NK-92 (cell line): ENCODE results near the gene PARD3B.

Source experiments
- DNase-seq: peaks from one replicate; lab custom pipeline; 2025; ENCODE audit not compliant: unreplicated experiment; lab: John Stamatoyannopoulos, UW

PARD3B gene

GRCh38 chr2:205366336-205367060 is 821.2 kb downstream of the PARD3B start:
- no peak for DNase-seq

DNA sequence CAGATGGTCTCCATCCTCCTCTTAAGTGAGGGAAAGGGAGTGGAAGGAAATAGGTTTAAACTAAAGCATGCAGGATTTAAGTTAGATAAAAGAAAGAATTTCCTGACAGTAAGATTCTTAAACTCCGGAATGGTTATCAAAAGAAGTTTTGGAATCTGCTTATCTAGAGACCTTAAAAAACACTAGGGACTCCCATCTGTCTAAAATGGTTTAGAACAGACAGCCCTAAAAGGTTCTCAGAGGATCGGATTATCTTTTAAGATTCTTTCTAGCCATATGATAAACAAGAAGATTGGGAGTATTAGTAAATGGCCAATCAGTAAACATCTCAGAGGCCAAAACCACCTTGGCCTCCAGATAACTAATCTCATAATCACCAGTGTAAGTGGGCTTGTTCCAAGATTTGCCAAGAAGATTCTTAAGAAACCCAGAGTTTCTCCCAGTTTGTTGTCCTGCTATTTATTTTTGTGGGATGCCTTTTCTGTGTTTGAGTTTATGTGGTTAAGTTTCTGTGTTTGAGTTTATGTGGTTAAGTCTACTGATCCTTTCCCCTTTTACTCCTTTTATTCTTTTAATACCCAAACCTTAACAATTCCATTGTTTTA is 822.2 kb downstream of the PARD3B start:
- DNase-seq: no peak

DNA sequence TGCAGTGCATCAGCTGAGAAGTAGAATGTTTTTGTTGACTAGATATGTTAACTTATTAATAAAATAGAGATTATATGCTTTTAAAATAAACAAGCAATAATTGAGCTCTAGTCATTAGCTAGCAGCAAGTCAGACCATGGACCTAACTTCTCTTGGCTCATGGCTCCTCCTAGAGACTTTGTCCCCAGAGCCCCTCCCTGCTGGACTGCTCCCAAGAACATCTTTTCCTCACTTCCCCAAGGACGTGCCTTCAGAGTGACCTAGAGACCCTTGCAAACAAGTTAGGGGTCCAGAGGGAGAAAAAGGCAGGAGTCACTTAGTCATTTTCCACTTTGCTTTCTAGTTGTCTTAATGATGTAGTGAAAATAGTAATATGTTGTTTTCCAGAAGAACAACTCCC is 824.5 kb downstream of the PARD3B start:
- no peak for DNase-seq

GRCh38 chr2:205370726-205371125 is 825.5 kb downstream of the PARD3B start:
- DNase-seq: no peak

- no peak for DNase-seq
Measured at GRCh38 chr2:205372141-205372540, 826.9 kb downstream of the PARD3B start.

- DNase-seq: no peak
Measured at GRCh38 chr2:205375461-205376448, 830.5 kb downstream of the PARD3B start.

DNA sequence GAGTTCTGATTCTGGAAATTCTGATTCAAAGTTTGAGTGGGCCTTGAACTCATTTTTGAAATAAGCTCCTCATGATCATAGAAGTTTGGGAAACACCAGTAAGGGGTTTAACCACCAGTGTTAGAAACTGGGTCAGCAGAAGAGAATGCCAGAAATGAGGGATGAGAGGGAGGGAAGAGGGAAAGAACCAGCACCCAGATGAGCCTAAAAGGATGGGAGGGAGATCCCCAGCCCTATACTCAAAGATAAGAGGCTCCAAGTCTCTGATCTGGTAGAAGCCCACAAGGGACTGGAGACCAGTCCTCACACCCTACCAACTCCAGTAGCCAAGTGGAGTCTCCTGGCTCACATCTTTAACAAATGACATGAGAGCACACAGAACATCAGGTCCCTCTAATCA is 832.0 kb downstream of the PARD3B start:
- DNase-seq: no peak

DNA sequence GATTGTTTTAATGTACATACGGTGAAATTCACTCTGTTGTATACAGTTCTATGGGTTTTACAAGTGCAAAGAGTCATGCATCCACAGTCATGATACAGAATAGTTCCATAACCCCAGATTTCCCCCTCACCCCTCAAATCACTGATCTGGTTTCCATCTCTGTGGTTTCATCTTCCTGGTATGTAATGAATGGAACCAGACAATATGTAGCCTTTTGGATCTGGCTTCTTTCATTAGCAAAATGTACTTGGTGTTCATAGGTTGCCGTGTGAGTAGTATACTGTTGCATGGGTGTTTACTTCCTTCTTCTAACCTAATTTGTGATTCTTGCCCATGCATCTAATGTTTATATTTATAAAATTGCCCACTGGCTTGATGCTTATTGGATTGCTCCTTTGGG is 838.3 kb downstream of the PARD3B start:
- DNase-seq: no peak

DNA sequence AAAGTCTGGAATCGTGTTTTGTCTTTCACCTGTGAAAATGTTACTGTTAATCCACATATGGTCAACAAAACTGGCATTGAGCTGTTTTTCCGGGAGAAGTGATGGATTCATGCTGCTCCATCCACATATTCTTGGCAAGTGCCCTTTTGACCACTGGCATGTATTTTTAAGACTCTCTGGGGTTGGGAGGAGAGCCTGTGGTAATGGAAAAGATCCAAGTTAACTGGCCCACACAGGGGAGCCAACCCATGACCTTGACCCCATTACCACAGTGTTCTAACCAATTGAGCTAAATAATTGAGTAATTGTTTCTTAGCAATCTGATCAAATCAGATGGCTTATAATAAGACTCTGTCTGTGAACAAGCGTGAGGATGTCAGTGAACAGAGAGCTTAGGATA is 840.8 kb downstream of the PARD3B start:
- no peak for DNase-seq

- DNase-seq: no peak
Measured at GRCh38 chr2:205387350-205388055, 842.2 kb downstream of the PARD3B start.

DNA sequence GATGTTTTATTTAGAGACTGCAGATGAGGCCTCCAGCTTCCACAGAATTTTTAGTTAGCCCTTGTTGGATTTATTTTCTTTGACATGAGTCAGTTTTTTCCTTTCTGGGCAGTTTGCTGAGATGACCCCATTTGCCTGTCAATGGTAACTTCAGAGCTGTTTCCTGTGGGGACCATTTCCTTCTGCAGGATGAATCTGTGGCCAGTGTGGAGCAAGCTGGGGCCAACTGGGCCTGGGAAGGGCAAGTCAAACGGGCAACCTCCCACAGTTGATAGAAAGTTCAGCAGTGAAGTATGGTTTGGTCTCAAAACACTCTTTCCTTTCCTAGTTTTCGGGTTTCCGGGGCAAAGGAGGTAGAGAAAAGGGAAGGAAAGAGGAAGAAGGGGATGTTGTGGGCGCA is 845.6 kb downstream of the PARD3B start:
- DNase-seq: no peak

DNA sequence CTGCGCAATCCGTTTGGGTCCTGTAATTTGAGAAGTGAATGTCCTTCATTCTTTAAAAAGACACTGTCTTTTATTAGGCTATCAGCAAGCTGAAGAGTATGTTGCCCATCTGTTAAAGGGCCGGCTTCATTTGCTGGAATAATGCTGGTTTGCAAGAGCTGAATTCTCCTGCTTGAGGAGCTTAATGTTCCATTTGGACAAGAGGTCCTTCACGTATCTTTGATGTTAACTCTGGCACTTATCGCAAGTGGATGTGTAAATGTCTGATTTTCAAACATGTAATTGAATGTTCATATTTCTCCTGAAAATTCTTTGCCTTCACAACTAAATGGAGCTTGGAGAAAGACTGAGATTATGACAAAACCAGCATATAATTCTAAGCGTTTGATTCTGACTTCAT is 856.2 kb downstream of the PARD3B start:
- DNase-seq: no peak

DNA sequence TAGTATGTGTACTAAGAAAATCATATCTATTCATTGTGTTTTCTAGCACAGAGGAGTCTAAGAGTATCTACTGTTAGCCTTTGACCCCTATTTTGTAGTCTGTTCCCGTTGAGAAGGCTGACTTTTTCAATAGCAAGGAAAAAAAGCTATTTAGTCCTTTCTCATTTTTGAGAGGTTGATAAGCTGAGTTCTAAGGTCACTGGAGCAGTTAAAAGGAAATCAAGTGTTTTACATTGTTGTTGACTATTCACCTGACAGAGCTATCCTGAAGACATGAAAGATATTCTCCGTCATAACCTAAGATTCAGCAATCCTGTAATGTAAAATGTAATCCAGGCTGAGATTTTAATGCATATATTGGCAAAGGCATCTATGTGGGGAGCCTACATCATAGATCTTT is 856.7 kb downstream of the PARD3B start:
- DNase-seq: no peak

DNA sequence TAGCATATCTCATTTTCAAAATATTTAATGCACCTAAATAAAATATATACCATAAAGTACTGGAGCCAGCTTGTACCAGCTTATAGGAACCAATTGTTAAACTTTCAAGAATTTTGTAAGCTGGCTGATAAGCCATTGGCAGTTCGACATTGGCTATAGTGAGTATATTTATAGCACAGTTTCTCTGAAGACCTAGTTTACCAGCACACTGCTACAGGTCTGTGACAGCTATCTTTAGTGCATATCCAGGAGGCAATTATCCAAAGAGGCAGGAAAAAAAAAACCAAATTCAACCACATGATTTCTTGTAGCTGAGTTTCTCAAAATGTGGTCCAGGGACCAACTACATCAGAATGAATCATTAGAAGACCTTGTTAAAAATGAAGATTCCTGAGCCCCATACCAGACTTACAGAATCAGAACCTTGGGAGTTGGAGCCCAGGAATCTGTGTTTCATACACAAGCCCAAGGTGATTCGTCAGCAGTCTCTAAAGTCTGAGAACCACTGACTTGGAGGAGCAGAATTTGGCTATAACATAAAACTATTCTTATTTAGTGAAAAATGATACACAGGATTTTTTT is 858.1 kb downstream of the PARD3B start:
- DNase-seq: no peak

DNA sequence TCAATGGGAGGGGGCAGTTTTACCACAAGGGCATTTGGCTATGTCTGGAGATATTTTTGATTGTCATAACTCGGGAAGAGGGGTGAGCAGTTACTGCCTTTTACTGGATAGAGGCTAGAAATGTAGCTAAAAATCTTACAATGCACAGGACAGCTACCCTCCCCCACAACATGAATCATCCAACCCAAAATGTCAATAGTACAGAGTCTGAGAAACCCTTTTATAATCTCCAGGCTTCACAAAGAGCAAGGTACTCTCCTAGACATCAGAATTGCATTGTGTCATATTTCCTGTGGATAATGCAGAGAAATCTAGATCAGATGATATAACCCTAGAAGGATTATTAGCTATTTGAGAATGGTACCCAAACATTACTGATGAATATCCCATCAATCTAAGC is 859.9 kb downstream of the PARD3B start:
- no peak for DNase-seq

GRCh38 chr2:205405752-205406151 is 860.5 kb downstream of the PARD3B start:
- no peak for DNase-seq

- DNase-seq: no peak
Measured at GRCh38 chr2:205407984-205408383, 862.7 kb downstream of the PARD3B start.

- no peak for DNase-seq
Measured at GRCh38 chr2:205408696-205409095, 863.4 kb downstream of the PARD3B start.

GRCh38 chr2:205409411-205409810 is 864.1 kb downstream of the PARD3B start:
- no peak for DNase-seq

DNA sequence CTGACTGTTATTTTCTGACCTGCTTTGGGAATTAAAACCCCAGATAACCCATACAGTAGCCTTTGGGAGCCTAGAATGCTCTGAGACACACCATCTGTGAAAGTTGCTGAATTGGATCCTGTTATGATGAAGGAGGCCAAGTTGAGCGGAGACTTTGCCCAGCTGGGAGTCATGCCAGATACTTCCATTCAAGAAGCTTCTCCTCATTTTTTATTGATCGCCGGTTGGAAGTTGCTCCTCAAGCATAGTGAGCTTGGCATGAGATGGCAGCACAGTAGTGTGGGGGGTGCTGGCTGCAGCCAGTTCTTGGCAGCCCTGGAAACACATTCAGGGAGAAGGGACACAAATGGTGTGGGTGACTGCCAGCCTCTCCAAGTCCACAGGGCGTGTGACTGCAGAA is 866.3 kb downstream of the PARD3B start:
- DNase-seq: no peak

GRCh38 chr2:205424326-205424725 is 879.1 kb downstream of the PARD3B start:
- DNase-seq: no peak
